ENCODE data around the gene WDR43.

Gene WDR43

GRCh38 chr2:28915939-28916338 is 21.5 kb downstream of the WDR43 start:
- no peak for DNase-seq

DNA sequence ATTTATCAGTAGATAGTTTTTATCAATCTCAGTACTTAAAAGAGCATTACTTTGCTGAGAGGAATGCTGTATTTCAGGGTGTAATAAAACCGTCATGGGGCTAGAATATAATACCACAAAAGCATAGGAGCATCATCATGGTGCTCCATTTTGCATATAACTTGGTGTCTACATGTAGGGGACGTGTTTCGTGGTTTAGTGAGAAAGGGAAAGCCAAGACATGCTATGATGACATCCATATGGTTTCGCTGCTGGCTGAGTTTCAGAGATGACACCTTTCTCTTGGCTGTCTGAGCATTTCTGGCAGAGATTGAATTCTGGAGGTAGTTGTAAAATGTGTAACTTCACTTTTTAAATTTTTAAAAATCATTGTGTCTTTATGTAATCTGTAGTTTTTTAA is 32.4 kb downstream of the WDR43 start:
- no peak for DNase-seq

DNA sequence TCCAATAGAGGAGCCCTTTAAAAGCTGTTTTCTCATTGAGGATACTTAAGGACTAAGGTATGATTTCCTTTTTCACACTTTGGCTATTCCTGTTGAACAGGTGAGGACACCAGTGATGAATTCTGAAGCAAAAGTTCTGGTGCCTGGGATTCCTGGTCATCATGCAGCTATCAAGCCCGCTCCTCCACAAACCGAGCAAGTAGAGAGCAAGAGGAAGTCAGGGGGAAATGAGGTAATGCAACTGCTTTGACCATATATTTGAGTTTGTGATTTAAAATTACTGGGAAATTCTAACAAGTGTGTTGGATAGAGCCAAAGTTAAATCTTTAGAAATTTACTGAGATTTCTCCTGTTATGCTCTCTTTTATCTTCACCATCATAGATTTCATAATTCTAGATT is 33.0 kb downstream of the WDR43 start:
- no peak for DNase-seq

DNA sequence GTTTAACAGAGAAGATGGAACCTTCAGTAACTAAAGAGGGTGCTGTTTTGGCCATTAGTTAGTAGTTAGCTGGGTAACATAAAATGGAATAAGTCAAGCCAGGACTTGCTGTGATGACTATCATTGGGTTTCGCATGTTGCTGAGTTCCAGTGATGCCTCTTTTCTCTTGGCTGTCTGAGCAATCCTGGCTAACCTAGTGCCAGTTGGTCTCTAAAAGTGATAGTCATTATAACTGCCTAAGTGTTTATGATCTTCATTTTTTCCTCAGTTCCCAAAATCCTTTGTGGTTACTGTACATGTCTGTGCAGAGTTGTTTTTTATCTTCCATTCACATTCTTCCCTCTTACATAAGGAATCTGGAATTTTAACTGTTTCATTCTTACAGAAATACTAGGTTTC is 33.4 kb downstream of the WDR43 start:
- no peak for DNase-seq

DNA sequence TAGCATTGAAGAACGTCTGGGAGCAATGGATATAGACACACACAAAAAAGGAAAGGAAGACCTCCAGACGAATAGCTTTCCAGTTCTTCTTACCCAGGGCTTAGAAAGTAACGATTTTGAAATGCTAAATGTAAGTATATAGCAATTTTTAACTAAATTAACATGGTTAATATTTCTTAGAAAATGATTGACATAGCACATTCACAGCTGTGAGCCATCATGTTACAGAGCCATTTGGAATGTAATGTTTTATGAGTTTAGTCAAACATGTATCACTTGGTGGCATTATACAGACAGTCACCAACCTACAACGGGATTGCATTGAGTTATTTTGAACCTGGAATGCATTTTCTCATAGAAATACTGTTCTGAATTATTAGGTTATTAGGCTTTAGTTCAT is 35.1 kb downstream of the WDR43 start:
- no peak for DNase-seq

DNA sequence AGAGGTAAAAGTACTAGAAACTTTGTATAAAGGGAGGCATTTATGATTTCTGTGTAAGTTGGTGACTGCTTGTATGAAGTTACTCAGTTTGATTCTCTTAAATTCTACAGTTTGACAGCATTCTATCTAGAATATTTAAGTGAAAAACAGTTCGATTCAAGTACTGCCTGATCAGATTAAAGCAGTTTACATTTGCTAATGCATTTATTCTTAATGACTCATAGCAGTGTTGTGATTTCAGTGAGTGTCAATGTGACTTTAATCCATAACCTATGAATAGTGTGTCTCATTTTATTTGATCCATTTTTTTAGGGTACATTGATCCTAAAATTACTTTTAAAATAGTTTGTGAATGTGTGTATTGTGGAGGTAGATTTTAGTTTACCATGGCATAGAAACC is 35.7 kb downstream of the WDR43 start:
- DNase-seq: no peak

DNA sequence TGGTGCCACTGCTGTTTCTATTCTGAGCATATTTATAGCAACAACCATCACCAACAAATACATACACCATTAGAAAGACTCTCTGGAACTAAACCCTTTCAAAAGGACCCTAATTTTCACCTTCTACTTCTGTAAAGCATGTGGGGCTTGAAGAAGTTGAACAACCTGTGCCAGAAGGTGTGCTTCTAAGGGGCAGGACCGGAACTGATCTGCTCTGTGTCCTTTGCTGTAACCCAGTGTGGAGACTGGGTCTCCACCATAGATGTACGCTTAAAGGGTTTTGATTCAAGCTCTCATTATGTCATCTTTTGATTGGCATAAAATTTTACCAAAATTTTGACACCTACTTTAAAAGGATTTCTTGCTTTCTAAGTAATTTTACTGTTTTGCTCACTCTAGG is 40.3 kb downstream of the WDR43 start:
- no peak for DNase-seq

DNA sequence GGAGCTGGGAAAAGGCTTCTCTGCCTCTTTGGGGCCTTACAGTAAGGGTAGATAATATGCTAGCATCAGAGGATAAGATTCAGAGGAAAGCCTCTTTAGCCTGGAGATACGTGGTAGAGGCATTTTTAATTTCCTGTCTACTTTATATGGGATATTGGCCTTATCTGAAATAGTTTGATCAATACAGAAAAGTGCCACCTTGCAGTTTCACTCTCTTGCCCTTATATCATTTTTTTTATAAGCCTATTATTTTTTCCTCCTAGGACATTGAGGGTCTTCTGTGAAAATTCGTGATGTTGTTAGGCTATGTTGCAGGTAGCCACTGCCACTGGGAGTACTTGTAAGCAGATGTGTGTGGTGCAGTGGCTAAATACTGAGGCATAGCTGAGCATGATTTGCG is 46.5 kb downstream of the WDR43 start:
- DNase-seq: no peak

- no peak for DNase-seq
These were observed 50.2 kb downstream of the WDR43 start for GRCh38 chr2:28944535-28945248.

DNA sequence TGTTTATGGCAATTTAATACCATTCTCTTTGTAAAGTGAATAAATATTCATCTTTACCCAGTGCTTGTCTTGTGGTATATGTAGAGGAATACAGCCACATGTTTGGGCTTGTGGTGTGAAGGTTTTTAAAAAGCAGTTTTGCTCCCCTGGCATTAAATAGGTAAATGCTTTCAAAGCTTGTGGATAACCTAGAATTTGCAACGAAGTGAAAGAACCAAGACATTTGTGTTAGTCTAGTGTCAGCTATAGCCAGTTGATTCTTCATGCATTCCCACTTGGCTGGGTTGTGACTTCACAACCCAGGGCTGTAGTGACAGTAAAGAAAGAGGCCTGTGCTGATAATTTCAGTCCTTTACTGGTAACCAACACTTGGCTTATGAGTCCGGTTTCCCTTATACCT is 53.7 kb downstream of the WDR43 start:
- no peak for DNase-seq

DNA sequence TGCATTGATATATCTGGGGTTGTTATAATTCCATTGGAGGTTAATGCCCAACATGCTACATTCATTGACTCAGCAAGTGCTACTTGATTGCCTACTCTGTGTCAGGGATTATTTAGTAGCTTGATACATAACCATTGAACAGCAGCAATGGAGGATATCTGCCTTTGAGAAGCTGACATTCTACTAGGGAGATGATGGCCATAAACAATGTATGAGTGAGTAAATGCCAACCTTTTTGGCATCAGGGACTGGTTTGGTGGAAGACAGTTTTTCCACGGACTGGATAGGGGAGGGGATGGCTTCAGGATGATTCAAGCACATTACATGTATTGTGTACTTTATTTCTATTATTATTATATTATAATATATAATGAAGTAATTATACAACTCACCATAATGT is 54.7 kb downstream of the WDR43 start:
- no peak for DNase-seq

- DNase-seq: no peak
These were observed 55.3 kb downstream of the WDR43 start for GRCh38 chr2:28949617-28950305.

- no peak for DNase-seq
These were observed 56.6 kb downstream of the WDR43 start for GRCh38 chr2:28950941-28951630.

- DNase-seq: no peak
These were observed 57.7 kb downstream of the WDR43 start for GRCh38 chr2:28951910-28952835.

DNA sequence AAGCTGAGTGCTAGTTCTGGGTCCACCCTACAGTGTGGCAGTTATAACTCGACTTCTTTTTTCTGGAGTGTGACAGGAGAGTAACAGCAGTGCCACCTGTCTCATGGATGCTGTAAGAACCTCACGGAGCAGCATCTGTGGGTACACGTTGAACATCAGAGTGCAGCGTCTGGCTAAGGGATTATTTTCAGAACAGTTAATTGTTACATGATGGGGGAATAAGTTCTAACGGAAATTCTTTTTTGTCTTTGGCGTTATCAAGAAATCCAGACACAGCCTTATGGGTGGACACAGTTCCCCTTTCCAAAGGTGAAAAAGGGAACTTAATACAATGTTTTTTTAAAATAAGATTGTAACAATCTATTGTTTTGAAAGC is 58.4 kb downstream of the WDR43 start:
- no peak for DNase-seq

DNA sequence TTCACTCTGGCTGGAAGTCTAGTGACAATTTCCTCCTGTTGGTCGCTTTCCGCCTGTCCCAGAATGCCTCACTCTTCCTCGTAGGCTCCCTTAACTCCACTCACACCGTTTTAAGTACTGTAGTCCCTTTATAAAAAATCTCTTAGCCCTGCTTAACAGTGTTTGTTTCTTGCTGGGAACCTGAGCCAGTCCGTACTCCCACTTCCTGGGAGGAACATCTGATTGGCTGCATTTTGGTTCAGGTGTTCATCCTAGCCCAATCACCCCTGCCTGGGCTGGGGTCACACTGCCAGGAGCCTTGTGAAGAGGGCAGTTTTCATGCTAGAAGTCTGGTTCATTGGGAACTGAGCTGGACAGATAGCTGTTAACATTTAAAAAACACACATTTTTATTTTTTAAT is 61.0 kb downstream of the WDR43 start:
- no peak for DNase-seq

- no peak for DNase-seq
These were observed 62.0 kb downstream of the WDR43 start for GRCh38 chr2:28956415-28956826.

GRCh38 chr2:28956890-28957289 is 62.4 kb downstream of the WDR43 start:
- DNase-seq: no peak

DNA sequence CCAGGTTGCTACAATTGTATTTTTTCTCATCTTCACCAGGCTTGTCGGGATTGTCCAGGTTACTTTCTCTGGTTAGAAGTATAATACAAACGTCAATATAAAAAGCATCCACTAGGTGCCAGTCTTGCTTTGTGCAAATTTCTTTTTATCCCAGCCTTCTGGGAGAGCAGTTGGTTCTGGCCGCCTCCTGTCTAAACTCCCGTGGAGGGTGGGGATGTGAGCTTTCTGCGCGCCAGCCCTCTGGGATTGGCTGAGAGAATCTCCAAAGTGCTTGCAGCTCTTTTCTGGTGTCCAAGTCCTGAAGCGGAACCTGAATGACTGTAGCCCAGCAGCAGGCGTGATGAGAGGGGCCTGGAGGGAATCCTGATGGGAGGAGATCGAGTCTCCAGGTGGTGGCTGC is 64.2 kb downstream of the WDR43 start:
- DNase-seq: no peak

DNA sequence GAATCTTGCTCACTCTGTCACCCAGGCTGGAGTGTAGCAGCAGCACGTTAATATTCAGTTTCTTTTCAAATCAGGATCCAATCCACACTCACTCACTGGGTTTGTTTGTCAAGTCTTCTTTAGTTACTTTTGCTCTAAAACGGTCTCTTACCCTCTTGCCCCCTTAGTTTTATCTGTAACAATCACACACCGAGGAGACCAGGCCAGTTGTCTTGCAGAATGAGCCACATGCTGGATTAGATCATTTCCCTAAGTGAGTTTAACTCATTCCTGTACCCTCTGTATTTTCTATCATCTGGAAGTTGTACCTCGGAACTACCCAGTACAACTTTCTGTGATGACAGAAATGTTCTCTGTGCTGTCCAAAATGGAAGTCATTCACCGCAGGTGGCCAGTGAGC is 65.9 kb downstream of the WDR43 start:
- DNase-seq: no peak

GRCh38 chr2:28962505-28962904 is 68.0 kb downstream of the WDR43 start:
- DNase-seq: no peak

DNA sequence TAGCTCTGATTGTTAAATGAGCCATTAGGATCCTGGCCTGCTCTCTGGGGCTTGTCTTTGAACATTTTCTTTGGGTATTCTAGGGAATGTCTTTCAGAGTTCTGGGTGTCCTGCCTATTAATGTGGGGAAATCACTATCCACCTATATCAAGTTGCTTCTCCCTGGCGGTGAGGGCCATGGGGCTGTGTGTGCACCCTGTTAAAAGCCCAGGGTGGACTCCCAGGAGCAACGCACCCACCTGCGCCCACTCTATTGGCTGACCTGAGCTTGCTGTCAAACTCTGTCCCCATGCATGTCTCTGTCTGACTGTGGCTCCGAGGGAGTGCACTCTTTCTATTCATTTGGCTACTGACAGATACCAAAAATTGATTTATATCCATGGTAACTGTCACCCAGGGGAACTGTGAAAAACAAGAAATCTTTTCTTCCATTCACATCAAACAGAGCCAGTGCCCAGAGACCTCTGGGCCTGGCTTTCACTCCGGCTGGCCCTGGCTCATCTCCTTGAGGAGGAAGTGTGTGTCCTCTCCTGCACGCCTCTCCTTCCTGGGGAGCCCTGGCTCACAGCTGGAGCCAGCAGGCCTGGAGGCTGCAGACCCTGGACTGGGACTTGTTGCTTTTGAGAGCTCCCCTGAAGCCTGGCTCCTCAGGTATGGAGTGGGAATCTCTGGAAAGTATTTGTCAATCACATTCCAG is 76.1 kb downstream of the WDR43 start:
- DNase-seq: no peak

All from activated CD8-positive, alpha-beta memory T cell treated with anti-CD3 and anti-CD28 coated beads, Interleukin-2, amount 50 U/mL, for 48 hours (primary cell).